ENCODE data around the gene SYTL5.

SYTL5 gene

GRCh38 chrX:38095971-38096529 is 89.7 kb downstream of the SYTL5 start:
- DNase-seq (ENCODE audit: low spot score), result no peak

GRCh38 chrX:38099688-38100087 is 93.3 kb downstream of the SYTL5 start:
- no peak for DNase-seq (ENCODE audit: low spot score)

GRCh38 chrX:38102240-38102639 is 95.9 kb downstream of the SYTL5 start:
- no peak for DNase-seq (ENCODE audit: low spot score)

- no peak for DNase-seq (ENCODE audit: low spot score)
Measured at GRCh38 chrX:38102875-38103274, 96.5 kb downstream of the SYTL5 start.

- no peak for DNase-seq (ENCODE audit: low spot score)
Measured at GRCh38 chrX:38103857-38104812, 97.8 kb downstream of the SYTL5 start.

GRCh38 chrX:38105216-38105725 is 98.9 kb downstream of the SYTL5 start:
- DNase-seq (ENCODE audit: low spot score), result no peak

GRCh38 chrX:38106991-38107655 is 100.8 kb downstream of the SYTL5 start:
- DNase-seq (ENCODE audit: low spot score), result no peak

- no peak for DNase-seq (ENCODE audit: low spot score)
Measured at GRCh38 chrX:38108364-38108763, 102.0 kb downstream of the SYTL5 start.

GRCh38 chrX:38109042-38109898 is 102.9 kb downstream of the SYTL5 start:
- DNase-seq (ENCODE audit: low spot score), result no peak

- no peak for DNase-seq (ENCODE audit: low spot score)
Measured at GRCh38 chrX:38110231-38110630, 103.9 kb downstream of the SYTL5 start.

- no peak for DNase-seq (ENCODE audit: low spot score)
Measured at GRCh38 chrX:38111196-38111595, 104.8 kb downstream of the SYTL5 start.

GRCh38 chrX:38112566-38112965 is 106.2 kb downstream of the SYTL5 start:
- DNase-seq (ENCODE audit: low spot score), result no peak

GRCh38 chrX:38116706-38117105 is 110.4 kb downstream of the SYTL5 start:
- DNase-seq (ENCODE audit: low spot score), result no peak

- no peak for DNase-seq (ENCODE audit: low spot score)
Measured at GRCh38 chrX:38117485-38117884, 111.1 kb downstream of the SYTL5 start.

GRCh38 chrX:38124000-38124399 is 117.6 kb downstream of the SYTL5 start:
- DNase-seq (ENCODE audit: low spot score), result no peak

- DNase-seq (ENCODE audit: low spot score), result no peak
Measured at GRCh38 chrX:38126179-38126578, 119.8 kb downstream of the SYTL5 start.

- DNase-seq (ENCODE audit: low spot score), result no peak
Measured at GRCh38 chrX:38127961-38128360, 121.6 kb downstream of the SYTL5 start.

- no peak for DNase-seq (ENCODE audit: low spot score)
Measured at GRCh38 chrX:38129366-38129765, 123.0 kb downstream of the SYTL5 start.

- DNase-seq (ENCODE audit: low spot score), result no peak
Measured at GRCh38 chrX:38138157-38138891, 132.0 kb downstream of the SYTL5 start.

- DNase-seq (ENCODE audit: low spot score), result no peak
Measured at GRCh38 chrX:38138900-38139299, 132.5 kb downstream of the SYTL5 start.

GRCh38 chrX:38142610-38143009 is 136.3 kb downstream of the SYTL5 start:
- no peak for DNase-seq (ENCODE audit: low spot score)
